Choroid plexus epithelial cell (primary cell): Measurements from ENCODE around the gene POU2F3.
"Not testable (repeated sequence)": the region's sequence is repeated elsewhere in the genome, so short reads cannot be mapped to it uniquely, and the experiment has no call there.

Source experiments
- DNase-seq: peaks from one replicate; pipeline ENCODE4 v3.0.0-alpha.2; 2010; ENCODE audit warnings: low read depth
- H3K4me3 ChIP-seq: 2 replicates; pipeline ENCODE4 v1.5.1; 2011; ENCODE audit warnings: low read depth, mild to moderate bottlenecking, control low read depth, low read length, moderate library complexity
- TF ChIP-seq, protein P1 (sequence below): conservative IDR thresholded peaks from 2 replicates; pipeline ENCODE4 v1.5.1; 2011; ENCODE audit warnings: low read depth, mild to moderate bottlenecking, control low read depth, inconsistent platforms, low read length, moderate library complexity

Gene POU2F3

DNA sequence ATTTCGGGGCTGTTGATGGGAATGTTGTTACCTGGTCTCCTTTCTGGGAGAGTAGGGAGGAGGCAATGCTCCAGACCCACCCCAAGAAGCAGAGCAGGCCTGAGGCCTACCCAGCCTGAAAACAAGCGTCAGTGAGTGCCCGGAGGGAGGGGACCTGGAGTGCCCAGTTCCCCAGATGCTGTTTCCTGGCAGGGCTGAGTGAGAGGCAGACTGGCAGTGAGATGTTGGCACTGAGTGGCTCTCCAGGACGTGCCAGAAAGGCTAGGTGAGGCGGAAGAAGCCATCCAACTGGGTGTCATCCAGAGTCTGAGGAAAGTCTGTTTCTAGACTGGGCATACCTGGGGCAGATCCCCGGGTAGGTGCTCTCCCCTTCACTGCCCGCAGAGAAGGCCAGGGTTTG, 1.3 kb downstream of the POU2F3 start:
- TF ChIP-seq, protein P1, sequence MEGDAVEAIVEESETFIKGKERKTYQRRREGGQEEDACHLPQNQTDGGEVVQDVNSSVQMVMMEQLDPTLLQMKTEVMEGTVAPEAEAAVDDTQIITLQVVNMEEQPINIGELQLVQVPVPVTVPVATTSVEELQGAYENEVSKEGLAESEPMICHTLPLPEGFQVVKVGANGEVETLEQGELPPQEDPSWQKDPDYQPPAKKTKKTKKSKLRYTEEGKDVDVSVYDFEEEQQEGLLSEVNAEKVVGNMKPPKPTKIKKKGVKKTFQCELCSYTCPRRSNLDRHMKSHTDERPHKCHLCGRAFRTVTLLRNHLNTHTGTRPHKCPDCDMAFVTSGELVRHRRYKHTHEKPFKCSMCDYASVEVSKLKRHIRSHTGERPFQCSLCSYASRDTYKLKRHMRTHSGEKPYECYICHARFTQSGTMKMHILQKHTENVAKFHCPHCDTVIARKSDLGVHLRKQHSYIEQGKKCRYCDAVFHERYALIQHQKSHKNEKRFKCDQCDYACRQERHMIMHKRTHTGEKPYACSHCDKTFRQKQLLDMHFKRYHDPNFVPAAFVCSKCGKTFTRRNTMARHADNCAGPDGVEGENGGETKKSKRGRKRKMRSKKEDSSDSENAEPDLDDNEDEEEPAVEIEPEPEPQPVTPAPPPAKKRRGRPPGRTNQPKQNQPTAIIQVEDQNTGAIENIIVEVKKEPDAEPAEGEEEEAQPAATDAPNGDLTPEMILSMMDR: no peak

DNA sequence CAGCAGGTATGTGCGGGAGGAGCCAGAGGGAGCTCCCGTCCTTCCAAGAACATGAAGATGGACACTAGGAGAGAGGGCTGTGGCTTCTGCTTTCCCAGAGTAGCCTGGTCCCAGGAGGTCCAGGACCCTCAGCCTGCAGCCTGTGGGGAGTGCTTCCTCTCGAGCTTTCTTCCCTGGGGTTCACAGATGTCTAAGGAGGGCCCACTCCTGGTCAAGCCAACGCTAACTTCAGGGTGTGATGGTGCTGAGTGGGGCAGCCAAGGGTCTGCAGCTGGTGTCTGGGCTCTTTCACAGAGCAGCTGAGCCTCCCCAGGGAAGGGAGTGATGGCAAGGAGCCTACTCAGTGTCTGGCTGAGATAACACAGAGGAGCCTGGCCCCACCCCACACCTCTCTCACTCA, 3.3 kb downstream of the POU2F3 start:
- no peak for DNase-seq
- no peak overlapping the region for H3K4me3 ChIP-seq
- TF ChIP-seq, protein P1: no peak

More for the DNA sequence above, 1.3 kb downstream of the POU2F3 start:
- H3K4me3 ChIP-seq: no peak overlapping the region
- DNase-seq: no peak

DNA sequence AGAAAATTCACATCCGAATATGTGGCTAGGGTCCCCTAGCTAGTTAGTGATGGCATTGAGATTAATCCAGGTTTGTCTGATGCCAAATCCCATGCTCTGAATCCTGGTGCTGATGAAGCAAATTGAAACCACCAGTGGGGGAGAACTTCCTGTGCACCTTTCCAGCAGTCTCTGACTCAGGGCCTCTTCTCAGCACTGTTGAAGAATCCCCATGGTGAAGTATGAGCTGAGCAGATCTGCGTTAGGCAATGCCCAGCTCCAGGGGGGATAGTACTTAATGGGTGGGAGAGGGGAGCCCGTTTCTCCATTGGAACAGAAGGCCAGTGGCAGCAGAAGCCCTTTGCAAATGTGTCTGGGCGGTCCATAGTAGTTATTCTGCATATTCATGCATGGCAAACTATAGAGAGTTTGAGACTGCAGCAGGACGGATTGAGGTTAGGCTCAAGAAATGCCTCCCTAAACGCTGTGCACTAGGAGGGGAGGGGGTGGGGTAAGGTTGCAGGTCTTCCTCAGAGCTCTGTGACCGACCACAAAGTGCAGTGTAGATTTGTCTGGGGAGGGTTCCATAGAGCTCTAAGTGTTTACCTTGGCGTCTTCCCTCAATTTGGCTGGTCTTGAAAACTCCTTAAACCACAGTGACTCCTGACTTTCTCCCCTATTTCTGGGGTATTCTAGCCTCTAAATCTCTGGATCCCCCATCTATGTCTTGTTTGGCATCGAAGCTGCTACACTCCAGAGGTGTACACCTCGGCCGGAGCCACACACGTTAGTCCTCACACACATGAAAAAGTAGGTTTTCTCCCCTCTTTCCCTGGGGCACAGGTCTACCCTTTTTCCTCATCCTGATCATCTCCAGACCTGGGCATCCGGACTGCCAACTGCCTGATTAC, 4.8 kb downstream of the POU2F3 start:
- TF ChIP-seq, protein P1: no peak
- H3K4me3 ChIP-seq: no peak overlapping the region
- peak; percentile 67 for DNase-seq

DNA sequence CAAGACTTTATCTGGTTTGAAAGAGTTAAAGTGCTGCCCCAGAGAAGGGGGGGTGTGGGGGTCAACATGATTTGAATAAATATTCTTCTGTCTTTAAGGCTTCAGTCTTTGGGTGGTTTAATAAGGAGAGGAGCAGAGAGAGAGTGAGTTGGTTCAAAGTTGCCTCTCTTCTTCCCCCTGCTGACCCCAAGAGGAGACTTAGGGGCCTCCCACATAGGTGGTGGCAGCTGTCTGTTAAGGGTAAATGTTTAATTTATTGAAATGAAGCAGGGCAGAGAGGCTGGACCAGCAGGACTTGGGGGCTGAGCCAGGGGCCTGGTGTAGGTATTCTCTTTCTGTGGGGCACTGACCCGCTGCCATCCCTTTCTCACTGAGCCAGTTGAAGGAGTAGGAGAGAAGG, 5.5 kb downstream of the POU2F3 start:
- no peak overlapping the region for H3K4me3 ChIP-seq
- TF ChIP-seq, protein P1: no peak
- no peak for DNase-seq

DNA sequence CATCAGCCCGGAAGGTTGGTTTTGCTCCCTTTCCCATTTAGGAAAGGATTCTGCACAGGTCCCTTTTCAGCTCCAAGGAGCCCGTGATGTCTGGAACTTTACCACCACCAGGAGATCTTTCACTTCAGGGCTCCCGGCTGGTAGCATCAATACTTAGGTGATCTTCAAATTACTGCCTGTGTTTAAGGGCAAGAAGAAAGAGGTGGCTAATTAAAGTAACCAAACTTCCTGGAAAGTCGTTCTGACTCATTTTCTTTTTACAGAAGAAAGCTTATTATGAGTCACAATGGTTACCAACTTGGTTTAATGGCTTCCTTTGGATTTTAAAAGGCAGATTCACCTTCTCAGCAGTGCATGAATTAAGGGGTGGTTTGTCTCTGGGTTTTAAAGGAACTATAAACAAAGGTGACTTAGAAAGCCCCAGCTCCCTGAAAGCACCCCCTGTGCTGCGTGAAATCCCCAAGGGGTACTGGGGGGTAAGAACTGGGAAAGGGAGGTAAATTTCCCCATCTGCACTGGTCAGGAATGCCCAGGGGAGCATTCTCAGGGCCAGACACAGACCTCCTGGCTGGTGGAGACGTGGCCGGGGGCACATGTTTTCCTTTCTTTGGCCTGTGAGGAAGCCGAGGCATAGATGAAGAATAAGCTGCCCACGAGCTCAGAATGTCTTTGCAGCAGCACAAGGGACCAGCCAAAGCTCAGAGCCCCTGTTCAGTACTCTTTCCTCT, 8.8 kb downstream of the POU2F3 start:
- TF ChIP-seq, protein P1: no peak
- no peak overlapping the region for H3K4me3 ChIP-seq
- DNase-seq: peak; percentile 31

DNA sequence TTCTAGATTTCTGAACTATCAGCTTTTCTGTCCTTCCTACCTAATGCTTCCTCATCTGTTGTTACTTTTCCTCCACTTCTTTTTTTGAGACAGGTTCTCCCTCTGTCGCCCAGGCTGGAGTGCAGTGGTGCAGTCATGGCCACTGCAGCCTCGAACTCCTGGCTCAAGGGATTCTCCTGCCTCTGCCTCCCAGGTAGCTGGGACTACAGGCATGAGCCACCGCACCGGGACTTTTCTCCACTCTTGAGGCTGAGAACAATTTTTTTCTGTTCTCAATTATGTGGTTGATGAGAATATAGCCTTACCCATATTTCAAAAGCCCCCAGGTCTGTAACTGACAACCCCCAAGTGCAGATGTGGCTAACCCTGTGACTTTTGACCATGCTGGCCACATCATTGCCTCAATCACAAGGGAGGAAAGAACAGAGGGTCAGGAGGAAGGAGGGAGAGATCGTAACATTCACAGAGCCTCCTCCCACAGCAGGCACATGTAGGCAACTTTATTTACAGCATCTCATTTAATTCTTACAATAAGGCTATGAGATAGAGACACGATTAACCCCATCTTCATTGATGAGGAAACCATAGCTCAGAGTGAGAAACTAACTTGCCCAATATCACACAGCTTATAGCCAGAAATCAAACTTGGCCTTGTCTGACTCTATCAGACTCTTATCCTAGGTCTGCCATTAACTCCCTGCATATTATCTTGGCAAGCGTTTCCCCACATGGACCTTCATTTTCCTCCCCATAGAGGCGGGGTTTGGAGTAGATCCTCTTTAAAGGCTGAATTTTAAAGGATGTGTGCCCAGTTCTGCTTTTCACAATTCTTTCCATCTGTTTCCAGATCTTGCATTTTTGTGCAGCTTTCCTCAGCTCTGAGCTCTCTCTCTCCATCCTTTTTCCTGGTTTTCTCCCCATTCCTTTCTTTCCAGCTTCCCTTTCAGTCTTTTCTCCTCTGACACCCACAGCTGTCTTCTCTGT, 9.6 kb downstream of the POU2F3 start:
- no peak overlapping the region for H3K4me3 ChIP-seq
- TF ChIP-seq, protein P1: no peak
- DNase-seq: no peak

DNA sequence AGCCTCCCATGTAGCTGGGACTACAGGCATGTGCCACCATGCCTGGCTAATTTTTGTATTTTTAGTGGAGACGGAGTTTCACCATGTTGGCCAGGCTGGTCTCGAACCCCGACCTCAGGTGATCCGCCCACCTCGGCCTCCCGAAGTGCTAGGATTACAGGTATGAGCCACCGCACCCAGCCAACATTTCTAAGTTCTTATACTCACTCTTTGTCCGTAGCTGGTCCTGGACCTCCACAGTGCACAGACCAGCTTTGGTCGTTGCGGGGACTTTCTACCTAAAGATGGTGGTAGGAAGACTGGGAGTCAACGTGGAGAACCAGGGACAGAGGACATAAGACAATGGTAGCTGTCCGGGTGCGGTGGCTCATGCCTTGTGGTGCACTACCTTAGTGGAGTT, 13.4 kb downstream of the POU2F3 start:
- not testable (repeated sequence) for DNase-seq

More for the DNA sequence above, 13.4 kb downstream of the POU2F3 start:
- not testable (repeated sequence) for H3K4me3 ChIP-seq
